Fibroblast of skin of right biceps (primary cell): ENCODE measurements around the gene AFF4.
"Not testable (repeated sequence)": the region's sequence is repeated elsewhere in the genome, so short reads cannot be mapped to it uniquely, and the experiment has no call there.

Experiments
- DNase-seq: peaks from one replicate; pipeline ENCODE4 v3.0.0-alpha.2; 2013

AFF4 gene

GRCh38 chr5:132952829-132953228, 10.6 kb downstream of the AFF4 start:
- no peak for DNase-seq

DNA sequence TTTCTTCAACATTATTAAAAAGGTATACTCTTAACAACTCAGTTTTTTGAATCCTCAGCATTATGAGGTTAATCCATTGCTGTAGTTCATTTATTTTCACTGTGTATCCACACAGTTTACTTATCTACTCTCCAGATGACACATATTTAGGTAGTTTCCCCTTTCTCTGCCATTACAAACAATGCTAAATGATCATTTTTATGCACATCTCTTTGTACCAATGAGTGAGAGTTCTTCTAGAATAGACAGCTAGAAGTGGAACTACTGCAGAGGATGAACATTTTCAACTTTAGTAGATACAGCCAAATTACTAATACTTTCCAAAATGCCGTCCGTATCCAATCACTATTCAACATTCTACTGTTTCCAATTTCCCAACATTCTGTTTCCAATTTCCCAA, 11.5 kb downstream of the AFF4 start:
- no peak for DNase-seq

GRCh38 chr5:132949136-132949535, 14.3 kb downstream of the AFF4 start:
- peak; percentile 31 for DNase-seq

DNA sequence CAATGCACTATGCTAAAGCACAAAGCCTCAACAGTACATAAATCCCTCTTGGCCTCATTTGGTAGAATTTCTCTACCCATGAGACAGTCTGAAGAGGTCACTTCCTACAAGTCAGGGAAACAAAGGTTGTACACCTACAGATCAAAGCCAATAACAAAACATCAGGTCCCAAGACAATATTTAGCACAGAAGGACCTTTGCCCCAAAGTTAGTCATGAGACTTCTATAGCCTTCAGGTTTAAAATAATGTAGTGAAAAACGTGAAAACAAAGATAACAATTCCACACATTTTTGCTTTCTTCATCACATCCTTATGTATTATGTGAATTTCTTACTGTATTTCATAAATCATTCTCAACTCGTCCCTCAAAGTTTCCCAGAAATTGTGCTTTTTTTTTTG, 15.8 kb downstream of the AFF4 start:
- peak; percentile 84 for DNase-seq

DNA sequence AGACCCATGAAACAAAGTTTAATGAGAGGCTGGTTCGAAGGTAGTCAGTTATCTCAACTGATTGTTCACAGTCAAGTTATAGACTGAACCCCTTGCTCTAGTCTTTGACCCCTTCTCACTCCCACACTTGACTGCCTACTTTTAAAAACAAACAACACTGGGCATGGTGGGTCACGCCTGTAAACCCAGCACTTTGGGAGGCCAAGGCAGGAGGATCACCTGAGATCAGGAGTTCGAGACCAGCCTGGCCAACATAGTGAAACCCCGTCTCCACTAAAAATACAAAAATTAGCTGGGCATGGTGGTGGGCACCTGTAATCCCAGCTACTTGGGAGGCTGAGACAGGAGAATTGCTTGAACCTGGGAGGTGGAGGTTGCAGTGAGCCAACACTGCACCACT, 18.1 kb downstream of the AFF4 start:
- not testable (repeated sequence) for DNase-seq

- no peak for DNase-seq
Observed at GRCh38 chr5:132943362-132944022, 19.9 kb downstream of the AFF4 start.

- DNase-seq, result no peak
Observed at GRCh38 chr5:132941331-132941730, 22.1 kb downstream of the AFF4 start.

DNA sequence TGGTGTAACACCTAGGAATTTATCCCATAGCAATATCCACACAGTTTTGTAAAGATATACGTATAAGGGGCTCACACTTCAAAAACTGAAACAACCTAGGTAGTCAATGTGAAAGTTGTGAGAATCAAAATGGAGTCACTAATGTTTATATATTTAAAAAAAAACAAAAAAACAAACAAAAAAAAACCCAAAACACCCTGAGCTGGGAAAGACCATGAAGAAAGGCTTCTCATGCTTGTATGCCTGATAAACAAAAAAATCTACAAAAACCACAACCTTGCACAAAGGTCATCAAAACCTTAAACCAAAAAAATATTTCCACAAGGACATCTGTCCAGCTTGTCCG, 35.4 kb downstream of the AFF4 start:
- no peak for DNase-seq

DNA sequence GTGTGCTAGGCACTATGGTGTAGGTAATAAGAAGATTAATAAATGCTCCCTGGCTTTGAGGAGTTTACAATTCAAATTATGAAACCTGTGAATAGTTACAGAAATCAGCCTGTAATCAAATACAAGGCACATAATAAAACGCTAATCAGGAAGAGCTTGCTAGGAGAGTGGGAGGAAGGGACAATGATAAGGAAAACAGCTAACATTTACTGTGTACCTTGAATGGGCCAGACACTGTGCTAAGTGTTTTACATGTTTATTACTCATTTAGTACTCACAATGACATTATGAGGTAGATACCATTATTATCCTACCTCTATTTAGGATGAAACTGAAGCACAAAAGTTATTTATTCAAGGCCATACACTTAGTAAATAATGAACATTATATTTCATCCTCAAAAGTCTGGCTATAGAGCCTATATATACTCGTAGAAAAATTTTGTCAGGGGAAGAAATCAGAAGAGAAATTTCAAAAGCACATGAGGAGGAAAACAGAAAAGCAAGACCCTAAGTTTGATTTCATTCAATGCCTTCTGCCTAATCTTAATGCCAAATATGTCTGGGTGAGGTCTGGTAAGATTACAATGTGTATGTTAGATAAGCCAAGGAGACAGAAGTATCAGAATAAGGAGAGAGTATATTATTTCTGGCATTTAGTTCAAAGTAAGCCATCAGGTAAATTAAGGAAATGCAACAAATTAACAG, 35.9 kb downstream of the AFF4 start:
- no peak for DNase-seq

GRCh38 chr5:132926437-132926836, 37.0 kb downstream of the AFF4 start:
- no peak for DNase-seq

GRCh38 chr5:132916086-132916485, 47.3 kb downstream of the AFF4 start:
- no peak for DNase-seq

DNA sequence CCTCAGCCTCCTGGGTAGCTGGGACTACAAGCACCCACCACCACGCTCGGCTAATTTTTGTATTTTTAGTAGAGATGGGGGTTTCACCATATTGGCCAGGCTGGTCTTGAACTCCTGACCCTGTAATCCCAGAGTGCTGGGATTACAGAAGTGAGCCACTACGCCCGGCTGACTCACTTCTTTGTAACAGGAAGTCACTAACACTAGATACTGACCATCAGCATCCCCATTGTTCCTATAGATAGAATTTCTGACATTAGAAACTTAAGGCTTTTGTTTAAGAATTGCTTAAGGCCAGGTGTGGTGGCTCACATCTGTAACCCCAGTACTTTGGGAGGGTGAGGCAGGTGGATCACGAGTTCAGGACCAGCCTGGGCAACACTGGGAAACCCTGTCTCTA, 47.8 kb downstream of the AFF4 start:
- peak; percentile 11 for DNase-seq

GRCh38 chr5:132909702-132910101, 53.7 kb downstream of the AFF4 start:
- no peak for DNase-seq

DNA sequence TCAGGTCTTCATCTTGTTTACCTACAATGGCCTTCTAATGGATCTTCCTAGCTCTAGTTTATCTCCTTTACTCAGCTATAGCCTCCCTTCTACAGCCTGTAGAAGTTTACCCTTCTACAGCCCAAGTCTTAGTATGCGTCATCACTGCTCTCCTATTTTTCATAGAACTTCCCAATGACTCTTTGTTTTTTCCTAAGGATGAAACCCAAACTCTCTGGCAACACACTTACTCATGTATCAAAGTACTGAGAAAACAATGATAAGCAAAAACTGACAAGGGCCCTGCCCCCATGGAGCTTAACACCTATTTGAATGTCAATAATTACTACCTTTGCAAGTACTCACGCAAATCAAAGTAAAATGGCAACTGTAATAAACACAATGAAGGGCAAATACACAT, 56.3 kb downstream of the AFF4 start:
- no peak for DNase-seq

DNA sequence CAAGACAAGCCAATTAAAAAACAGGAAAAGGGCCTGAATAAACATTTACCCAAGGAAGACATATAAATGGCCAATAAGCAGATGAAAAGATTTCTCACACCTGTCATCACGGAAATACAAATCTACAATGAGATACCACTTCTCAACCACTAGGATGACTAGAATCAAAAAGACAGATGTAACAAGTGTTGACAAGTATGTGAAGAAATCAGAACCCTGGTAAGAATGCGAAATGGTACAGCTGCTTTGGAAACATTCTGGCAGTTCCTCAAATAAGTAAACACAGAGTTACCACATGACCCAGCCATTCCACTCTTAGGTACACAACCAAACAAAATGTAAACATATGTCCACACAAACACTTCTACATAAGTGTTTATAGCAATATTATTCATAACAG, 57.5 kb downstream of the AFF4 start:
- peak; percentile 1 for DNase-seq

- DNase-seq, result no peak
Observed at GRCh38 chr5:132901730-132902129, 61.7 kb downstream of the AFF4 start.

GRCh38 chr5:132901036-132901435, 62.4 kb downstream of the AFF4 start:
- no peak for DNase-seq

- DNase-seq, result no peak
Observed at GRCh38 chr5:132898094-132898493, 65.3 kb downstream of the AFF4 start.

DNA sequence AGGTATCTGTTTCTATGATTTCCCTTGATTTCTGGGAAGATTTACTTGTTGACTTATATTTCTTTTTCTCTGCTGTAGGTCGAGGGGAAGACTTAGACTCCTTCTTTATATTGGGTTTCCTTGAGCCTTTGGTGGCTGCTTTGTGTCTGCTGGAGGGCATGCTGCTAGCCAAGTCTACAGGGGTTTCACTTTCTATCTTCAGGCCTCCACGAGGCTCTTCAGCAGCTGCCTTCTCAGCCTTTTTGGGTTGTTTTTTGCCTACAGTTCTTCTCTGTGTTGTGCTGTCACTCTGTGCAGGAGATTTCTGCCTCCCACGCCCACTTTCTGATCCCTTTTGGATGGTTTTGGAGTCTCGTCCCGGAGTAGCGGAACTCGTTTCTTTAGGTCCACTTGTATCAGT, 66.7 kb downstream of the AFF4 start:
- no peak for DNase-seq

DNA sequence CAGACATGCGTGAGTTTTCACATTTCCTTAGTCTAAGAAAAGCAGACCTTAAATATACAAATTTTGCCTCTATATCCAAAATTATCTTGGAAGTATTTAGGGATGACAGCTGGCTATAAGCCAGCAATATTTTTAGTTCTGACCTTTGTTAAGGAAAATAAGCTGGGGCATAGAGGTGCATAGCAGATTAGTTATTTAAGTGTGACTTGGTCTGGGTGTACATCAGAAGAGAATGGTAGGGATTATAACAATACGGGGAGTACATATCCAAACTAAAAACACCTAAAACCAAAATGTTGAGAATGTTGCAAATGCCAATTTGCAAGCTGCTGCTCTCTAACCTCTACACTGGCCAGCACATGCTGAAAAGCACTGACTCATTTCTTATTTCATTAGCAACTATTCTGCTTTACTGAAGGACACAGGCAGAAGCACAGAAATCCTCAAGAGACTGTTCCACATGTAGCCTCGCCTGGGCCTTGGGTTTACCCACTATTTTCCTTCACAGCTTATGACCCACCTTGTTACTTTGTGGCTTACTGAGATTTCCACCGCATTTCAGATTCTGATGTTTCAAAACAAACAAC, 67.6 kb downstream of the AFF4 start:
- no peak for DNase-seq

- DNase-seq, result no peak
Observed at GRCh38 chr5:132890817-132891216, 72.6 kb downstream of the AFF4 start.

DNA sequence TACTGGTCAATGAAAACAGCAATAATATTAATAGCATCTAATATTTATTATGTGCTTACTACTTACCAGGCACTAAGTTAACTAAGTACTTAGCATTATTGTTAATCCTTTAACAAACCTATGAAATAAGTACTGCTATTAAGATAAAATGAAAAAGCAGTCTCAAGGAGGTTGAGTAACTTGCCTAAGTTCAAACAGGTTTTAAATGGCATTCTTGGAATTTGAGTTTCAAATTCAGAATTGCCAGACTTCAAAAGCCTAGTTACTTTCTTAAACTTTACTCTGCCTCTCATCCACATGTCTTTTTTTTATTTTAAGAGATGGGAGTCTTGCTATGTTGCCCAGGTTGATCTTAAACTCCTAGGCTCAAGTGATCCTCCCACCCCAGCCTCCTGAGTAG, 73.9 kb downstream of the AFF4 start:
- no peak for DNase-seq

DNA sequence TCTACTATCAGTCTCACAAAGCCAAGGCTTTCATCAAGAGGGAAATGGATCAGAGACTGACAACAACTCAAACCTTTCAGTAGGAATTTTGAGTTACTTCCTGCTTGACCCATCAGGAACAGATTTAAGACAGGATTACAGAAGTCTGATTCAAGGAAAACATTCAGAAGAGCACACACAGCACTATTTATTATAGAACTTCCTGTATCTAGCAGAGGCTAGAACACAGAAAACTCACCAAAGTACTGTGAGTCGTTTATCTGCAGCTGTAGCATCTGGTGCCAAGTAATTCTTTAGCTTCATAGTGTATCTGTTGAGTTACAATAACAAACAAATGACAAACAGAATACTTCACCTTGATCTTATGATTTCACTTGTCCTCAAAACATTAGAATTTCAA, 76.2 kb downstream of the AFF4 start:
- no peak for DNase-seq

- DNase-seq, result no peak
Observed at GRCh38 chr5:132886064-132886823, 77.2 kb downstream of the AFF4 start.
